ENCODE results near the gene CER1. TPM values are rescaled to one million over a fixed set of nuclear protein-coding genes. Genes with fewer than 3 reads are reported as not detected.

Gene CER1
- not detected in 2 replicates for total RNA-seq

GRCh38 chr9:14722391-14723035 lies at the start of gene CER1:
TSS of gene CER1 (minus strand) at chr9:14722733. CDS start at chr9:14722672, 61 bp downstream.

GRCh38 chr9:14693251-14693861 lies 29.2 kb downstream of the CER1 start, which contains the start of gene ZDHHC21:
TSS of gene ZDHHC21 (minus strand) at chr9:14693432. CDS start at chr9:14674340, 19,092 bp downstream.

Other genes with a start within 250 kb of the CER1 start
- gene ZDHHC21, start 29.3 kb downstream of the CER1 start, total RNA-seq = 16.6 and 19.2 TPM in 2 replicates
- gene FREM1, start 187.7 kb upstream of the CER1 start, total RNA-seq = 0.09 and 0.59 TPM in 2 replicates

All from smooth muscle cell of the umbilical artery (primary cell).